ENCODE results near the gene TSPAN5. TPM values are rescaled to one million over a fixed set of nuclear protein-coding genes. Genes with fewer than 3 reads are reported as not detected.

Gene TSPAN5
- polyA plus RNA-seq, 3 donors: 24.8 to 26.3 (median 25.7) TPM

GRCh38 chr4:98620087-98620784, 38.2 kb downstream of the TSPAN5 start:
- DNase-seq (ENCODE audit: low read depth in 3 of 3, low spot score in 2 of 3): no peak

- DNase-seq (ENCODE audit: low read depth in 3 of 3, low spot score in 2 of 3): no peak
Measured at GRCh38 chr4:98619180-98619579, 39.2 kb downstream of the TSPAN5 start.

- DNase-seq (ENCODE audit: low read depth in 3 of 3, low spot score in 2 of 3): no peak
Measured at GRCh38 chr4:98618680-98619079, 39.7 kb downstream of the TSPAN5 start.

GRCh38 chr4:98617358-98618047, 40.9 kb downstream of the TSPAN5 start:
- DNase-seq (ENCODE audit: low read depth in 3 of 3, low spot score in 2 of 3): no peak

- DNase-seq (ENCODE audit: low read depth in 3 of 3, low spot score in 2 of 3): no peak
Measured at GRCh38 chr4:98615991-98616390, 42.4 kb downstream of the TSPAN5 start.

GRCh38 chr4:98614662-98615061, 43.7 kb downstream of the TSPAN5 start:
- no peak for DNase-seq (ENCODE audit: low read depth in 3 of 3, low spot score in 2 of 3)

- DNase-seq (ENCODE audit: low read depth in 3 of 3, low spot score in 2 of 3): no peak
Measured at GRCh38 chr4:98614094-98614493, 44.3 kb downstream of the TSPAN5 start.

- no peak for DNase-seq (ENCODE audit: low read depth in 3 of 3, low spot score in 2 of 3)
Measured at GRCh38 chr4:98613453-98614075, 44.8 kb downstream of the TSPAN5 start.

- no peak for DNase-seq (ENCODE audit: low read depth in 3 of 3, low spot score in 2 of 3)
Measured at GRCh38 chr4:98612318-98613250, 45.8 kb downstream of the TSPAN5 start.

- no peak for DNase-seq (ENCODE audit: low read depth in 3 of 3, low spot score in 2 of 3)
Measured at GRCh38 chr4:98611677-98612317, 46.6 kb downstream of the TSPAN5 start.

- DNase-seq (ENCODE audit: low read depth in 3 of 3, low spot score in 2 of 3): no peak
Measured at GRCh38 chr4:98610926-98611676, 47.3 kb downstream of the TSPAN5 start.

- no peak for DNase-seq (ENCODE audit: low read depth in 3 of 3, low spot score in 2 of 3)
Measured at GRCh38 chr4:98610431-98610830, 48.0 kb downstream of the TSPAN5 start.

GRCh38 chr4:98609934-98610333, 48.5 kb downstream of the TSPAN5 start:
- no peak for DNase-seq (ENCODE audit: low read depth in 3 of 3, low spot score in 2 of 3)

GRCh38 chr4:98608356-98608755, 50.1 kb downstream of the TSPAN5 start:
- DNase-seq (ENCODE audit: low read depth in 3 of 3, low spot score in 2 of 3): no peak

- peak in 1 of 3 donors; percentile 15 for DNase-seq (ENCODE audit: low read depth in 3 of 3, low spot score in 2 of 3)
Measured at GRCh38 chr4:98606894-98607293, 51.5 kb downstream of the TSPAN5 start.

- DNase-seq (ENCODE audit: low read depth in 3 of 3, low spot score in 2 of 3): no peak
Measured at GRCh38 chr4:98605216-98605615, 53.2 kb downstream of the TSPAN5 start.

GRCh38 chr4:98604723-98605122, 53.7 kb downstream of the TSPAN5 start:
- DNase-seq (ENCODE audit: low read depth in 3 of 3, low spot score in 2 of 3): no peak

GRCh38 chr4:98603683-98604521, 54.5 kb downstream of the TSPAN5 start:
- no peak for DNase-seq (ENCODE audit: low read depth in 3 of 3, low spot score in 2 of 3)

- DNase-seq (ENCODE audit: low read depth in 3 of 3, low spot score in 2 of 3): no peak
Measured at GRCh38 chr4:98602270-98602669, 56.1 kb downstream of the TSPAN5 start.

All from right renal cortex interstitium (tissue), 3 donors.